ENCODE data around the gene PRUNE2.

The PRUNE2 gene

DNA sequence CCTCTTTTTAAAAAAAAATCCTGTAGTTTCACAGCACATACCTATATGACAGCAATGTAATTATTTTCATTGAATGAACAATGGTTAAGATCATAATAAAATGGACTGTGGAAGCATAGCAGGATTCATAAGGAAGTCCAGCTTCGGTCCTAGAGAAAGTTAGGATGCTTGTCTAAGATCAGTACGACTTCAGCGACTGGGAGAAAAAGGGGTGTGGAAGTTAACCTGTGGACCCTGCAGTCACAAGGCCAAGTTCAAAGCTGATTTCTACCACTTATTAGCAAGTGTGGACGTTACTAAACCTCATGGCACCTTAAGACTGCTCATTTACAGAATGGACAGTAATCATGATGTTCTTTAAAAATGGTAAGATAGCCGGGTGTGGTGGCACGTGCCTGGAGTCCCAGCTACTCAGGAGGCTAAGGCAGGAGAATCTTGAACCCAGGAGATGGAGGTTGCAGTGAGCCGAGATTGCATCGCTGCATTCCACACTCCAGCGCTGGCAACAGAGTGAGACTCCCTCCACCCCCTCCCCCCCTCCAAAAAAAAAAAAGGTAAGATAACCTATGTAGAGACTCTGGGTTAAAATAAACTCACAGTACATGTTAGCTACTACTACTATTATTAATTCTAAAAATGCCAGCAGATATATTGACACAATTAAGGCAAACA is 213.3 kb downstream of the PRUNE2 start:
- TF ChIP-seq TAF1 (IDR thresholded peaks at IDR 0.05; ENCODE audit: borderline replicate concordance, insufficient read depth, low read length) (no peak), FOXP2 (optimal IDR thresholded peaks at IDR 0.05; ENCODE audit: borderline replicate concordance, extremely low read depth, extremely low read length, insufficient read depth) (no peak), POLR2AphosphoS5 (IDR thresholded peaks at IDR 0.05; ENCODE audit: low read depth, low read length) (no peak), SIN3A (IDR thresholded peaks at IDR 0.05; ENCODE audit: borderline replicate concordance, insufficient read depth, low read length) (no peak)
- TF ChIP-seq, protein P1, sequence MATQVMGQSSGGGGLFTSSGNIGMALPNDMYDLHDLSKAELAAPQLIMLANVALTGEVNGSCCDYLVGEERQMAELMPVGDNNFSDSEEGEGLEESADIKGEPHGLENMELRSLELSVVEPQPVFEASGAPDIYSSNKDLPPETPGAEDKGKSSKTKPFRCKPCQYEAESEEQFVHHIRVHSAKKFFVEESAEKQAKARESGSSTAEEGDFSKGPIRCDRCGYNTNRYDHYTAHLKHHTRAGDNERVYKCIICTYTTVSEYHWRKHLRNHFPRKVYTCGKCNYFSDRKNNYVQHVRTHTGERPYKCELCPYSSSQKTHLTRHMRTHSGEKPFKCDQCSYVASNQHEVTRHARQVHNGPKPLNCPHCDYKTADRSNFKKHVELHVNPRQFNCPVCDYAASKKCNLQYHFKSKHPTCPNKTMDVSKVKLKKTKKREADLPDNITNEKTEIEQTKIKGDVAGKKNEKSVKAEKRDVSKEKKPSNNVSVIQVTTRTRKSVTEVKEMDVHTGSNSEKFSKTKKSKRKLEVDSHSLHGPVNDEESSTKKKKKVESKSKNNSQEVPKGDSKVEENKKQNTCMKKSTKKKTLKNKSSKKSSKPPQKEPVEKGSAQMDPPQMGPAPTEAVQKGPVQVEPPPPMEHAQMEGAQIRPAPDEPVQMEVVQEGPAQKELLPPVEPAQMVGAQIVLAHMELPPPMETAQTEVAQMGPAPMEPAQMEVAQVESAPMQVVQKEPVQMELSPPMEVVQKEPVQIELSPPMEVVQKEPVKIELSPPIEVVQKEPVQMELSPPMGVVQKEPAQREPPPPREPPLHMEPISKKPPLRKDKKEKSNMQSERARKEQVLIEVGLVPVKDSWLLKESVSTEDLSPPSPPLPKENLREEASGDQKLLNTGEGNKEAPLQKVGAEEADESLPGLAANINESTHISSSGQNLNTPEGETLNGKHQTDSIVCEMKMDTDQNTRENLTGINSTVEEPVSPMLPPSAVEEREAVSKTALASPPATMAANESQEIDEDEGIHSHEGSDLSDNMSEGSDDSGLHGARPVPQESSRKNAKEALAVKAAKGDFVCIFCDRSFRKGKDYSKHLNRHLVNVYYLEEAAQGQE (IDR thresholded peaks at IDR 0.05; ENCODE audit: insufficient read depth in 1 of 2, low read depth in 2 of 2, low read length in 2 of 2): no peak

DNA sequence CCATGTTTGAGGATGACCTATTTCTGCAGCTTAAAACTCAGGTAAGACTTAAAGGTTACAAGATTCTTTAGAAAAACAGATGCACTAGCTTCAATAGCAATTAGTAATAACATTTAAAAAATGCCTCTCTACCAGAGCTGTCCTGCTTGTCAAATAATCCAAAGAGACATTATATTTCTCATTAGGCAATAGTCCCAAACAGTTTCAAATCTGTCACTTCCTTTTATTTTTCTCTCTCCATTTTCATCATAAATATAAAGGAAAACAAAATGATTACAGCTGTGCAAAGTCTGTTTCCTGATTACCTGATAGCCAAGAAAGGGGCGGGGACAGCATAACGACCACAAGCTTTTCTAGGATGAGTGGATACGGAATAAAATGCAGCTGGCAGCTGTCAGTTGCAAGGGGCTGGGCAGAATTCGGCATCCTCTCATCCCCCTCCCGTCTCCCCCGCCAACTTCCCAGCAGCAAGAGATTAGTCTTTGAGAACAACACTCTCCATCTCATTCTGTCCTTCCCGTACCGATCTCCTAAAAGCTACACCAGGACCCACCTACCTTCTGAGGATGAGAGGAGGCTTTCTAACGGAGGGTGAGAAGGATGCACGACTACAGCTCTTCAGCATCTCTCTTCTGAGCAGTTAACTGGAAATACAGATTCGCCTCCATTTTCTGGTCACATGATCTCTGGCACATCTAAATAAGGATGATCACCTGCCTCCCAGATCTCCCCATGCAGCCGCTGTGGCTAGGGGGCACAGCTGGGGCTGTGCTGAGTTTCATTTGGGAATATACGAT is 214.2 kb downstream of the PRUNE2 start:
- no peak for TF ChIP-seq SIN3A (IDR thresholded peaks at IDR 0.05; ENCODE audit: borderline replicate concordance, insufficient read depth, low read length)
- TF ChIP-seq FOXP2 (optimal IDR thresholded peaks at IDR 0.05; ENCODE audit: borderline replicate concordance, extremely low read depth, extremely low read length, insufficient read depth): no peak
- TF ChIP-seq POLR2AphosphoS5 (IDR thresholded peaks at IDR 0.05; ENCODE audit: low read depth, low read length): no peak
- TF ChIP-seq TAF1 (IDR thresholded peaks at IDR 0.05; ENCODE audit: borderline replicate concordance, insufficient read depth, low read length): no peak
- TF ChIP-seq, protein P1 (IDR thresholded peaks at IDR 0.05; ENCODE audit: insufficient read depth in 1 of 2, low read depth in 2 of 2, low read length in 2 of 2): no peak

DNA sequence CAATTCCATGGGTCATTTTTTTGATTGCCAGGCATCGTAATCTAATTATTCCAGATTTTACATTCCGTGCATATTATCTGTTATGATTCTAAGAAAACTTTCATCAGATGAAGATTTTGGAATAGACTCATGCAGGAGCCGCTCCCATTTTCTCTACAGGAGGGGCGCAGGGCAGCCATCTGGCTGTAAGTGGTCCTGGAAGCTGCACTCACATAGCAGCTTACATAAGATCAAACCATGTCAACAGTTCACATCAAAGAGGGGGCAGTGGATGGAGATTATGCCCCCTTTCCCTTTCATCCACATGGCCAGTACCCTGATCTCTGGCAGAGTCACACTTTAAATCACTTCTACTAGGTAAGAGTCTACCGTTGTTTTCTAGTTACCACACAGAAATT is 214.9 kb downstream of the PRUNE2 start:
- TF ChIP-seq, protein P1 (IDR thresholded peaks at IDR 0.05; ENCODE audit: insufficient read depth in 1 of 2, low read depth in 2 of 2, low read length in 2 of 2): no peak
- TF ChIP-seq TAF1 (IDR thresholded peaks at IDR 0.05; ENCODE audit: borderline replicate concordance, insufficient read depth, low read length) (no peak), FOXP2 (optimal IDR thresholded peaks at IDR 0.05; ENCODE audit: borderline replicate concordance, extremely low read depth, extremely low read length, insufficient read depth) (no peak)

DNA sequence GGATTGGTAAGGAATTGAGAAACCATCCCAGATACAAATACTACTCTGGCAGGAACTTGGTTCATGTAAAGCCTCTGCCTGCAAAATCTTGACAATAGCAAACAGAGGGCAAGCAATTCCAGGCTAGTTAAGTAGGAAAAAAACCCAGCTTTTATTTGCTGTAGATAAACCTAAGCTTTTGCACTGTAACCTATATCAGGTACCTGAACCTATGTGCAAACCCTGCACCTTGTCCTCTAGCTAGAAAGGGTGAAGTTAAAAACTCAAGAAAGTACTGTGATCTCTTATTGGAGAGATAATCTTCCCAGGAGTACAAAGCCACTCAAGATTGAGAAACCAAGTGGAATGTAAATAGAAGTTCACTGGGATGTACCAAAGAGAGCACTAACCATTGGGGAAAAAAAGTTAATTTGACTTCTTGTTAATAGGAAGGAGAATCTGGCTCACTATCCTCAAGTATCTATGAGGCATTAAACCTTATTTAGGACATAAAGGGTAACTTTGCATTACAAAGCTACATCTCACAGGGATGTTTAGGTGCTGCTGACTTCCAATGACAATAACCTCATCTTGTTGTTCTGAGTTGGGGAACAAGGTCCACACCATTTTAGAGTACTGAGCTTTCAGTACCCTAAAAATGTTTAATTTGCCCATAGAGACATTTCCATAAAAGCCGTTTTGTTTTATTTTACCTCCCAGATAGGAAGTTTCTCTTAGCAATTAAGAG is 215.5 kb downstream of the PRUNE2 start:
- TF ChIP-seq POLR2AphosphoS5 (IDR thresholded peaks at IDR 0.05; ENCODE audit: low read depth, low read length) (no peak), SIN3A (IDR thresholded peaks at IDR 0.05; ENCODE audit: borderline replicate concordance, insufficient read depth, low read length) (no peak), TAF1 (IDR thresholded peaks at IDR 0.05; ENCODE audit: borderline replicate concordance, insufficient read depth, low read length) (no peak), FOXP2 (optimal IDR thresholded peaks at IDR 0.05; ENCODE audit: borderline replicate concordance, extremely low read depth, extremely low read length, insufficient read depth) (no peak)
- TF ChIP-seq, protein P1 (IDR thresholded peaks at IDR 0.05; ENCODE audit: insufficient read depth in 1 of 2, low read depth in 2 of 2, low read length in 2 of 2): no peak
